Suprapubic skin (tissue), 3 donors: ENCODE measurements around the gene CFAP100.

Experiments used
- POLR2A ChIP-seq, 2 donors: fragments of 450-650 bp; IDR thresholded peaks; one replicate each; pipeline ENCODE4 v1.6.1; 2017; ENCODE audit warnings: antibody characterized with exemption in 2 of 2, mild to moderate bottlenecking in 2 of 2, moderate library complexity in 2 of 2
- TF ChIP-seq, protein P1 (sequence below), 2 donors: fragments of 200-600 bp in 1 of 2; fragments of 450-650 bp in 1 of 2; sonication (generic) in 1 of 2; IDR thresholded peaks; one replicate each; pipeline ENCODE4 v1.5.1; 2016 to 2019; ENCODE audit warnings: antibody characterized with exemption in 2 of 2, mild to moderate bottlenecking in 1 of 2, moderate library complexity in 1 of 2

DNA sequence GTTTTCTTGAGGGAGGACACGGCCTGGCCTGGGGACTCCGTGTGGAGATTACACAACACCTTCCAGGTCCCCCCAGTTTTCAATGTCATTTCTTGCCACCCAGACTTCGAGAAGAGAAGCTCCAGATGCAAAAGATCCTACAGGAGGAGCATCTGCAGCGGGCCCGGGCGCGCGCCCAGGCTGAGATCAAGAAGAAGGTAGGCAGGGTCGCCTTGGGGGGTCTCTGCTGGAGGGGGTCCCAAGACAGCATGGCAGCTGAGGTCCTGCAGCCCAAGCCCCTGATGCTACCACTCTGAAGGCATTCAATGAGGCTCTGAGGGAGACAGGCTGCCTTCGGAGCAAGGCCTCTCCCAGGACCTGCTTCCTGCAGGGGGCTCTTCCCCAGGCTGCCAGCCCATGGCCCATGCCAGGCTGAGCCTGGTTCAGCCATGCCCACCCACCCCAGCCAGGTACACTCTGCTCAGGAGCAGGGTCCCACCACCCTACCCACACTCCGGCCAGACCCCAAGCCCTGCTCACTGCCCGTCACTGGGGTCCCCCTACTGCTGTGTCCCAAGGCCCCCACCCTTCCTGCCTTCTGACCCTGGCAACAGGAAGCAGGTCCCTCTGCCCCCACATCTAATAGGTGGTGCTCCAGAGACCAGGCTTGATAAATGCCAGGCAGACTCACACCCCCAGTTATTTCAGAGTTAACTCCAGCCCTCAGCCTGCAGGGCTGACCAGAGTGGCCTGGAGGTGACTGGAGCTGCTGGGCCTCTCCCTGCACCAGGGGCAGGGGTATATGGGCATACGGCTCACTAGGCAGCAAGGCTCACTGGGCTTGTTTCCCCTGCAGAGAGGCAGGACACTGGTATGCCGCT lies 41.0 kb downstream of the CFAP100 start:
- TF ChIP-seq POLR2A (IDR thresholded peaks at IDR 0.05), result no peak
- TF ChIP-seq, protein P1, sequence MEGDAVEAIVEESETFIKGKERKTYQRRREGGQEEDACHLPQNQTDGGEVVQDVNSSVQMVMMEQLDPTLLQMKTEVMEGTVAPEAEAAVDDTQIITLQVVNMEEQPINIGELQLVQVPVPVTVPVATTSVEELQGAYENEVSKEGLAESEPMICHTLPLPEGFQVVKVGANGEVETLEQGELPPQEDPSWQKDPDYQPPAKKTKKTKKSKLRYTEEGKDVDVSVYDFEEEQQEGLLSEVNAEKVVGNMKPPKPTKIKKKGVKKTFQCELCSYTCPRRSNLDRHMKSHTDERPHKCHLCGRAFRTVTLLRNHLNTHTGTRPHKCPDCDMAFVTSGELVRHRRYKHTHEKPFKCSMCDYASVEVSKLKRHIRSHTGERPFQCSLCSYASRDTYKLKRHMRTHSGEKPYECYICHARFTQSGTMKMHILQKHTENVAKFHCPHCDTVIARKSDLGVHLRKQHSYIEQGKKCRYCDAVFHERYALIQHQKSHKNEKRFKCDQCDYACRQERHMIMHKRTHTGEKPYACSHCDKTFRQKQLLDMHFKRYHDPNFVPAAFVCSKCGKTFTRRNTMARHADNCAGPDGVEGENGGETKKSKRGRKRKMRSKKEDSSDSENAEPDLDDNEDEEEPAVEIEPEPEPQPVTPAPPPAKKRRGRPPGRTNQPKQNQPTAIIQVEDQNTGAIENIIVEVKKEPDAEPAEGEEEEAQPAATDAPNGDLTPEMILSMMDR (IDR thresholded peaks at IDR 0.05), result no peak
